GM19452 (cell line): ENCODE measurements around the gene SEL1L3.
"Not testable (repeated sequence)": the region's sequence is repeated elsewhere in the genome, so short reads cannot be mapped to it uniquely, and the experiment has no call there.

Experiments used
- ATAC-seq: cut with Tn5 transposase; IDR thresholded peaks from one replicate; pipeline ENCODE4 v1.9.1; 2021; ENCODE audit not compliant: unreplicated experiment

The SEL1L3 gene

DNA sequence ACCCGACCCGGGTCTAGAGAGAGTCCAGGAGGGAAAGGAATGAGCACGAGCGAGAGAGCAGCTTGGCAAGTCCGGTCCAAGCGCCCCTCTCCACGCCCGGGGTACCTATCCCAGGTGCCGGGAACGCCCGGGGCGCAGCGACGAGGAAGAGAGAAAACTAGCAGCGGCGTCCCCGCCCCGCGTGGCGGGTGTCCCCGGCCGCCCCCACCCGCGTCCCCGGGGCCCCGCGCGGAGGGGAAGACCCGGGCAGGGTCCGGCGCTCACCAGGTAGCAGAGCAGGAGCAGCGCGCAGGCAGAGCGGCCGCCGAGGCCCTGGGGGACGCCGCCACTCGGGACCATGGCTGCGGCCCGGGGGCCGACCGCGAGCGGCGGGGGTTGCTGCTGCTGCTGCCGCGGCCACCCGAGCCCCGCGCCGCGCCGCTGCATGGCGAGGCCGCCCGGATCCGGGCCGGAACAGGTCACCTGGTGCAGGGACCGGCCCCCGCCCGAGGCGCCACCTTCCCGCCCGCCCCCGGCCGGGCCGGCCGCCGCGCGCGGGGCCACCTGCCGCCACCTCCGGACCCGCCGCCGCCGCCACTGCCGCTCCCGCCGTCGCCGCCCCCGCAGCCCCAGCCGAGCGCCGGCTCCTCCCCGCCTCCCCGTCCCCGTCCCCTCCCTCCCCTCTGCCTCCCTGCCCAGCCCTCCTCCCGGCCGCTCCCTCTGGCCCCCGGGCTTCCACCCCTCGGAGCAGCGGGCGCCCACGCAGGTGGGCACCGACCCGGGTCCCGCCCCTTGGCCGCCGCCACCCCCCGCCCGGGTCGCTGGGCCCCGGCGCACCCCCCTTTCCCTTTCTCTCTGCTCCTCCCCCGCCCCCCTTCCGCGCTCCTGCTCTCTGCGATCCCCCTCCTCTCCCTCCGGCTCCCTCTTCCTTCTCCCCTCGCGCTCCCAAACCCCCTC, at the start of gene SEL1L3:
TSS of gene SEL1L3 (minus strand) at position 578 of the 936 bp plus-strand sequence. CDS start at position 426, 152 bp downstream.
- peak; percentile 36 for ATAC-seq

DNA sequence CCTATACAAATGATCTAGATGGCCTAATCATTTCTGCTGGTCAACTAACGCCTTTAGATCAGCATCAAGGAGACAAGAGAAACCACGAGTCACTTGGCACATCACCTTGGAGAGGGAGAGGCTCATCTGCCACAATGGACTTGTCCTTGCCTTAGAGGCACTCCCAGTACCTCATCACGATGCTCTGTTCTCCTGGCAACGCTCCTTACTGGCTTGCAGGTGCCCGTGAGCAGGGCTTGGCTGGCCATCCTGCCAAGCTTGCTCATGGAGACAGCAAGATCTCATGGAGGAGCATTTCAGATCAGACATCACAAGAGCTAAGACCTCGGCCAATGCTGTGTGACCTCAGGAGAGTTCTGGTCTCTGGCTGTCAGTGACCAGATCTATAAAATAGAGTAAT, 48.6 kb upstream of the SEL1L3 start:
- no peak for ATAC-seq

DNA sequence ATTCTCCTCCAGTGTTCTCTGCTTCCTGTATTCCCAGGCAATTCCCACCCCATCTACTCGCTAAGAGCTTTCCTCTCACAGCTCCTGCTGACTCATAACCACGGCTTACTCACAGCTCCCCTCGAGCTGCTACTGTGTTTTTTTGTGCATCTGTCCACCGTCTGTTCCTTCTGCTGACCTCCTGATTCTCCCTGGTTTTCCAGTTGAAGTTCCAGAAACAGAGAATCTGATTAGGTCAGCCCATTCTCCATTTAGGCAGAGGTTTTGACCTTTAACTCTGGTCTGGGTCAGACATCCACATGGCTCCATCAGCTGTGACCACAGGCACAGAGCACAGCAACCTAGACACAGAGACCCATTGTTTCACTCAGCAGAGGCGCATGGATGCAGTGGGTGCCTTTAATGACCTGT, 45.7 kb upstream of the SEL1L3 start:
- no peak for ATAC-seq

DNA sequence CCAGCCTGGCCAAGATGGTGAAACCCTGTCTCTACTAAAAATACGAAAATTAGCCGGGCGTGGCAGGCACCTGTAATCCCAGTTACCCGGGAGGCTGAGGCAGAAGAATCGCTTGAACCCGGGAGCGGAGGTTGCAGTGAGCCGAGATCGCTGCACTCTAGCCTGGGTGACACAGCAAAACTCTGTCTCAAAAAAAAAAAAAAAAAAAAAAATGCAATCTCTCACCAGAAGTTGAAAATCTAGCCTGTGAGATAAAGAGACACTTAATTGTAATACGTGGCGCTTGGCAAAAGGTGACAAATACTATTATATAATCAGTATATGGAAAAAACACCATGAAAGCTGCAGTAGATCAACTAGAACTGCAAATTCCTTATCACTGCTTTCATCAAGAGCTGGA, 43.3 kb upstream of the SEL1L3 start:
- ATAC-seq = not testable (repeated sequence)

- no peak for ATAC-seq
Measured at GRCh38 chr4:25905371-25905770, 42.6 kb upstream of the SEL1L3 start.

DNA sequence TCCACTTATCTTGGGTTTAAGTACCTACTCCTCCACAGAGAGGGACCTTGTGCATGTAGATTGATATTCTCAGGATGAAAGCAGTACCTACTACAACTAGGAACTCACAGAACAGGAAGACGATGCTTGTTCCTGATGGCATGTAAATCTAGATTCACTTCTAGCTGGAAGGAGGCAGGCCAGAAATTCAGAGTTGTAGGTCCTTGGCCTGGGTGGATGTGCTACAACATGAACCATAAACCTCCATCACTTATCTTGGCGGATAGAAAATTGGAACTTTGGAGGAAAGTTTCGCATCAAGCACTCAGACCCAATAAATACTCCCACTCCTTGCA, 41.9 kb upstream of the SEL1L3 start:
- peak; percentile 55 for ATAC-seq

GRCh38 chr4:25903900-25904747, 41.3 kb upstream of the SEL1L3 start:
- ATAC-seq = peak; percentile 71

GRCh38 chr4:25901030-25901430, 38.2 kb upstream of the SEL1L3 start:
- ATAC-seq = no peak

GRCh38 chr4:25900310-25900709, 37.5 kb upstream of the SEL1L3 start:
- no peak for ATAC-seq

GRCh38 chr4:25896776-25897539, 34.2 kb upstream of the SEL1L3 start:
- ATAC-seq = no peak

DNA sequence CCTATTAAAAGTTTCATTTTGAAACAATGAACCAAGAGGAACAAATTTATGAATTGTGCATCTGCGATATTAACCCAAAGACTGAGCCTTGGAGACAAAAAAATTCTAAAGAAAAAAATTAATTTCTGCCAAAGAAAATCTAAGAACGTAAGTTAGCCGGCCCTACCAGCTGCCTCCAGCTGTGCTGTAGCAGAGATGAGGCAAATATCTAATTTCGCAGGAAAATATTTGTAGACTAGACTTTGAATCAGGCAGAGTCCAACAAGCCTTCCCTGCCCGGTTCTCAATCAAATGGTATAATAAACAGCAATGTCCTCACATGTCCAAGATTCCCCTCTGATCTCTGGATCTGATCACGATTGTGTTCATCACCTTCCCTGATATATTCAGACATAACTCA, 30.0 kb upstream of the SEL1L3 start:
- no peak for ATAC-seq

GRCh38 chr4:25890571-25891485, 28.0 kb upstream of the SEL1L3 start:
- ATAC-seq = no peak

DNA sequence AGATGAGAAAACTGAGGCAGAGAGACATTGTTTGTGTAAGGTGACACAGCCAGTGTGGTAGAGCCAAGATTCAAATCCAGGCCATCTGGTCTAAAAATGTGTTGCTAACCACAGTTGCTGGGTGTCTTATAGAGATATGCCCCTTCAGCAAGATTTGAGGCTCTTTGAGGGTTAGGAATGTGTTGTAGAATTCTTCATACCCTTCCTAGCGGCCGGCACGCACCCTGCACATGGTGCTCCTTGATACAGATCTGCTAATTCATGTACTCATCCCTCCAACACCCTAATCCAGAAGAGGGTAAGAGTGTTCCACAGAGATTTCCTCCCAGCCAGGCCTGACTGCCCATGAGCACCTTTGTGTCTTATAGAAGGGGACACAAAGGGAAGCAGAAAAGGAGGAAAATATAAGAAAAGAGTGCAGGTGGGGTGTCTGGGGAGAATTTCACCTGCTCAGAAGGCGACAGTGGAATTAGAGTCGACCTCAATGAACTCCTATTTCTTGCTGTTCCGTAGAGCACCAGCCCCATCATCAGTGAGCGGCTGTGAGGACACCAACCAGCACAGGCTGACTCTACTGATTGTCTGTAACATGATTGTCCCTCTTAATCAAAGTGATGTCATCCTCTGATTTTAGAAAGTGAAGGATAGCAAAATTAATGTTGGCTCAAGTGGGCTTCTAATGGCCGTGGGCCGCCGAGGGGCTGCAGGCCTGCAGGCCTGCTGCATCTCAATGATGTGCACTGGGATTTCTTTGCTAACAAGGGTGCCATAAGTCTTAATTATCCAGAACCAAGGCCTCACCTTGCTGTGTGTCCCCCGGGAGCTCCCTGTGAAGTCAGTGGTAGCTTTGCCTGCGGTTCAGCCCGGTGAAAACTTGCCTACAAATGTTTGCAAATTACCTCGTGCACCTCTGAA, 27.1 kb upstream of the SEL1L3 start:
- no peak for ATAC-seq

GRCh38 chr4:25888781-25889180, 26.0 kb upstream of the SEL1L3 start:
- ATAC-seq = no peak

GRCh38 chr4:25884031-25884782, 21.4 kb upstream of the SEL1L3 start:
- no peak for ATAC-seq

DNA sequence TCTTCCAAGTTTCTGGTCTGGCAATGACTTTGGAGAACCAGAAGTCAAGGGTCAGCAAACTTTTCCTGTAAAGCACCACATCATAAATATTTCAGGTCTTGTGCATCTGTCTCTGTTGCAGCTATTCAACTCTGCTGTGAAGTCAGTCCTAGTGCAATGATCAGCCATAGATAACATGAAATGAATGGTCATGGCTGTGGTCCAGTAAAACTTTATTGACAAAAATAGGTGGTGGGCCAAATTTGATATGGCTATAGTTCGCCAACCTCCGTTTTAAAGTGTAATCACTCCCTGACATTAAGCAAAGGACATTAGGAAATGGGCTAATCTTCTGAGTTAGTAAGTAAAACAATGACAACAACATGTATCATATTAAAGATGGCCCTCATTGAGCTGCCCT, 20.8 kb upstream of the SEL1L3 start:
- ATAC-seq = no peak

GRCh38 chr4:25882226-25882625, 19.4 kb upstream of the SEL1L3 start:
- ATAC-seq = no peak

DNA sequence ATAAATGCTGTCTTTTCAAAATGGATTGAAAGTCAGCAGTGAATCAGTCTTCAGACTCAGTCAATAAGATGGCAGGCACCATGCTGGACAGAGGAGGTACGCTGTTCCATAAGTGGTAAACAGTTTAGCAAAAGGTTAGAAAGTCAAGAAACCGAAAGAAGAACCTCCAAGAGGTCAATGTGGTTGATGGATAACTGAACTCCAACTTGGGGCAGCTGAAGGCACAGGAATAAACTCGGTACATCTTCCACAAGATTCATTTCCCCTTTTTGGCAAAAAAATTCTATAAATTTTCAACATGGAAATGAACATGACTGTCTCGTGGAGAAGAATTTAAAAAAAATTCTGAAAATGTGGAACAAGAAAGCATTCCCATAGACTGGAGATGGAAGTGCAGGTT, 18.4 kb upstream of the SEL1L3 start:
- ATAC-seq = no peak
